Karpas-422 (cell line): ENCODE measurements around the gene AMPD3. TPM values are rescaled to one million over a fixed set of nuclear protein-coding genes. Genes with fewer than 3 reads are reported as not detected.
A peak's percentile ranks its signal among the peaks of the same experiment; 100 is the strongest.

ENCODE experiments used
- DNase-seq: peaks from one replicate; pipeline ENCODE4 v3.0.0-alpha.2; 2015
- H2AFZ ChIP-seq: fragments of 200-600 bp; sonication (generic); 2 replicates; pipeline ENCODE4 v1.6.1; 2014; ENCODE audit warnings: antibody characterized with exemption, low read length, mixed read lengths
- H3K27ac ChIP-seq: fragments of 200-600 bp; sonication (generic); 2 replicates; pipeline ENCODE4 v1.5.1; 2014; ENCODE audit warnings: mild to moderate bottlenecking, low read length, moderate library complexity
- H3K27me3 ChIP-seq: fragments of 200-600 bp; sonication (generic); 2 replicates; pipeline ENCODE4 v1.6.1; 2014; ENCODE audit warnings: low read length, mixed read lengths
- H3K36me3 ChIP-seq: fragments of 200-600 bp; sonication (generic); 2 replicates; pipeline ENCODE4 v1.6.1; 2014; ENCODE audit warnings: low read length, mixed read lengths; ENCODE audit not compliant: insufficient read depth
- H3K4me1 ChIP-seq: fragments of 200-600 bp; sonication (generic); 2 replicates; pipeline ENCODE4 v1.6.1; 2014; ENCODE audit warnings: mild to moderate bottlenecking, low read length, mixed read lengths
- H3K4me2 ChIP-seq: fragments of 200-600 bp; sonication (generic); 2 replicates; pipeline ENCODE4 v1.6.1; 2014; ENCODE audit warnings: low read length, low read depth, mild to moderate bottlenecking; ENCODE audit not compliant: poor library complexity, severe bottlenecking
- H3K4me3 ChIP-seq: fragments of 200-600 bp; sonication (generic); 2 replicates; pipeline ENCODE4 v1.5.1; 2014; ENCODE audit warnings: mild to moderate bottlenecking, antibody characterized with exemption, low read length, mixed read lengths
- H3K79me2 ChIP-seq: fragments of 200-600 bp; sonication (generic); 2 replicates; pipeline ENCODE4 v1.6.1; 2014; ENCODE audit warnings: mild to moderate bottlenecking, low read length, mixed read lengths
- H3K9ac ChIP-seq: fragments of 200-600 bp; sonication (generic); 2 replicates; pipeline ENCODE4 v1.6.0; 2014; ENCODE audit warnings: low read length
- H3K9me2 ChIP-seq: fragments of 200-600 bp; sonication (generic), shearing (Covaris generic); replicated peaks from 2 replicates; pipeline ENCODE4 v1.6.0; 2014; ENCODE audit warnings: mild to moderate bottlenecking, low read length, moderate library complexity; ENCODE audit not compliant: insufficient read depth
- H3K9me3 ChIP-seq: fragments of 300-700, 200-600 bp; sonication (generic); 2 replicates; pipeline ENCODE4 v1.6.1; 2014; ENCODE audit warnings: low read length, mixed read lengths
- H4K20me1 ChIP-seq: fragments of 200-600 bp; sonication (generic); 2 replicates; pipeline ENCODE4 v1.6.1; 2014; ENCODE audit warnings: mild to moderate bottlenecking, antibody characterized with exemption, low read length, low read depth; ENCODE audit not compliant: insufficient read depth
- total RNA-seq: library from RNA; depleted of rRNA; stranded (reverse); fragments of >200 nt; shearing (Covaris generic); gene quantifications from 2 replicates; pipeline ENCODE4 v1.2.3, GENCODE V29; 2014; ENCODE audit warnings: low replicate concordance

Gene AMPD3
- total RNA-seq, 1 experiment from 2014 or later, result 12.5 TPM

- Histone ChIP-seq H3K27ac (no peak overlapping the region), H3K9me2 (no peaks in the 10 kb centered on the region), H3K27me3 (no peaks in the 10 kb centered on the region), H3K9me3 (no peaks in the 10 kb centered on the region), H3K4me3 (no peak overlapping the region), H3K9ac (no peak overlapping the region), H2AFZ (no peak overlapping the region), H4K20me1 (no peaks in the 10 kb centered on the region), H3K36me3 (no peaks in the 10 kb centered on the region), H3K4me2 (no peak overlapping the region), H3K79me2 (no peaks in the 10 kb centered on the region), H3K4me1 (peaks cover 6% of the 10 kb centered on the region)
- no peak for DNase-seq
These were observed 14.7 kb upstream of the AMPD3 start for GRCh38 chr11:10440401-10440800.

- H3K36me3 ChIP-seq, result no peaks in the 10 kb centered on the region
- no peaks in the 10 kb centered on the region for H3K9me3 ChIP-seq
- H3K27me3 ChIP-seq, result no peaks in the 10 kb centered on the region
- no peak overlapping the region for H3K4me2 ChIP-seq
- H4K20me1 ChIP-seq, result no peaks in the 10 kb centered on the region
- no peak for DNase-seq
- H2AFZ ChIP-seq, result no peak overlapping the region
- no peak overlapping the region for H3K27ac ChIP-seq
- peaks cover 6% of the 10 kb centered on the region for H3K4me1 ChIP-seq
- H3K4me3 ChIP-seq, result no peak overlapping the region
- no peaks in the 10 kb centered on the region for H3K79me2 ChIP-seq
- no peak overlapping the region for H3K9ac ChIP-seq
- H3K9me2 ChIP-seq, result no peaks in the 10 kb centered on the region
These were observed 14.0 kb upstream of the AMPD3 start for GRCh38 chr11:10441091-10441490.

- H3K4me2 ChIP-seq, result peak overlapping the region; percentile 49
- H3K9me2 ChIP-seq, result no peaks in the 10 kb centered on the region
- H3K27ac ChIP-seq, result no peak overlapping the region
- no peak overlapping the region for H3K9ac ChIP-seq
- no peaks in the 10 kb centered on the region for H3K27me3 ChIP-seq
- no peaks in the 10 kb centered on the region for H3K36me3 ChIP-seq
- H3K79me2 ChIP-seq, result no peaks in the 10 kb centered on the region
- no peaks in the 10 kb centered on the region for H4K20me1 ChIP-seq
- DNase-seq, result peak; percentile 55
- H3K4me3 ChIP-seq, result no peak overlapping the region
- peak overlapping the region; percentile 69 for H2AFZ ChIP-seq
- no peaks in the 10 kb centered on the region for H3K9me3 ChIP-seq
- peaks cover 6% of the 10 kb centered on the region for H3K4me1 ChIP-seq
These were observed 13.2 kb upstream of the AMPD3 start for GRCh38 chr11:10441652-10442503.

- Histone ChIP-seq H3K9me3 (no peaks in the 10 kb centered on the region), H3K9ac (no peak overlapping the region), H3K27ac (no peak overlapping the region), H2AFZ (no peak overlapping the region), H3K4me2 (no peak overlapping the region), H3K79me2 (no peaks in the 10 kb centered on the region), H3K27me3 (no peaks in the 10 kb centered on the region), H3K36me3 (no peaks in the 10 kb centered on the region), H3K4me1 (peaks cover 6% of the 10 kb centered on the region), H3K9me2 (no peaks in the 10 kb centered on the region), H4K20me1 (no peaks in the 10 kb centered on the region), H3K4me3 (no peak overlapping the region)
- DNase-seq, result no peak
These were observed 11.9 kb upstream of the AMPD3 start for GRCh38 chr11:10443152-10443551.

- Histone ChIP-seq H3K27me3 (no peaks in the 10 kb centered on the region), H3K36me3 (no peaks in the 10 kb centered on the region), H3K4me2 (no peak overlapping the region), H2AFZ (no peak overlapping the region), H3K27ac (no peak overlapping the region), H3K9me3 (no peaks in the 10 kb centered on the region), H3K4me1 (peaks cover 6% of the 10 kb centered on the region), H4K20me1 (no peaks in the 10 kb centered on the region), H3K4me3 (no peak overlapping the region), H3K79me2 (no peaks in the 10 kb centered on the region), H3K9me2 (no peaks in the 10 kb centered on the region), H3K9ac (no peak overlapping the region)
- DNase-seq, result no peak
These were observed 11.3 kb upstream of the AMPD3 start for GRCh38 chr11:10443721-10444235.

- Histone ChIP-seq H3K9me2 (no peaks in the 10 kb centered on the region), H3K4me2 (no peak overlapping the region), H3K27ac (no peak overlapping the region), H3K4me3 (no peak overlapping the region), H3K4me1 (peaks cover 6% of the 10 kb centered on the region), H2AFZ (0 out of 2 replicates have a peak overlapping the region, but pooled peaks have one; percentile 26), H4K20me1 (no peaks in the 10 kb centered on the region), H3K27me3 (no peaks in the 10 kb centered on the region), H3K36me3 (no peaks in the 10 kb centered on the region), H3K9me3 (no peaks in the 10 kb centered on the region), H3K79me2 (no peaks in the 10 kb centered on the region), H3K9ac (no peak overlapping the region)
- DNase-seq, result peak; percentile 41
These were observed 10.2 kb upstream of the AMPD3 start for GRCh38 chr11:10444725-10445315.

GRCh38 chr11:10447445-10447844 lies 7.6 kb upstream of the AMPD3 start:
- H3K27me3 ChIP-seq, result no peaks in the 10 kb centered on the region
- H3K9me2 ChIP-seq, result no peaks in the 10 kb centered on the region
- no peak overlapping the region for H3K4me3 ChIP-seq
- H3K36me3 ChIP-seq, result no peaks in the 10 kb centered on the region
- no peaks in the 10 kb centered on the region for H4K20me1 ChIP-seq
- H3K79me2 ChIP-seq, result no peaks in the 10 kb centered on the region
- H3K27ac ChIP-seq, result no peak overlapping the region
- H2AFZ ChIP-seq, result no peak overlapping the region
- no peak for DNase-seq
- no peak overlapping the region for H3K9ac ChIP-seq
- H3K4me1 ChIP-seq, result peaks cover 9% of the 10 kb centered on the region
- no peaks in the 10 kb centered on the region for H3K9me3 ChIP-seq
- H3K4me2 ChIP-seq, result no peak overlapping the region
